ENCODE measurements around the gene ATG9B. TPM values are rescaled to one million over a fixed set of nuclear protein-coding genes. Genes with fewer than 3 reads are reported as not detected.
"Not testable (repeated sequence)": the region's sequence is repeated elsewhere in the genome, so short reads cannot be mapped to it uniquely, and the experiment has no call there.

The ATG9B gene
- total and polyA plus RNA-seq, 10 donors = 0.66 to 3.8 (median 2.4) TPM

- WGBS, 5 donors = 1 to 3% (median 1%) methylated on average over 36 to 53 of the region's 53 CpGs
- Histone ChIP-seq H3K27ac (peak within 1 kb of the TSS; percentile 61 to 88 (median 82)), H3K9me3 (no peaks in the 10 kb centered on the region), H3K4me1 (peaks cover 6 to 33% (median 21%) of the 10 kb centered on the region in 6 donors), H3K4me3 (peak within 1 kb of the TSS; percentile 63 to 97 (median 80)), H3K27me3 (replicated peaks in 1 of 7) (peaks cover 0 to 10% (median 0%) of the 10 kb centered on the region in 7 donors), H3K36me3 (peaks cover 0 to 21% (median 0%) of the 10 kb centered on the region in 6 donors)
- DNase-seq = peak; percentile 98
- TF ChIP-seq CTCF (IDR thresholded peaks at IDR 0.05 in 8 of 11, conservative IDR thresholded peaks at IDR 0.05 in 3 of 11) (peak; percentile 27 to 65 (median 52)), POLR2A (IDR thresholded peaks at IDR 0.05) (peak in 1 of 3 donors; percentile 24), POLR2AphosphoS5 (IDR thresholded peaks at IDR 0.05) (peak; percentile 77 to 84 (median 84))
- intact Hi-C loops (cut with DNase I; ENCODE audit: low total_unique reads) = no loop called here
Measured at GRCh38 chr7:151028131-151028947, 4.0 kb upstream of the ATG9B start, which contains the start of gene ABCB8. Gene ABCB8, plus strand, starts transcription at chr7:151028450. Its CDS starts 66 bp downstream, at chr7:151028516.

GRCh38 chr7:151027728-151028130 lies 3.4 kb upstream of the ATG9B start:
- 9 to 15% (median 10%) methylated on average over 16 of the region's 16 CpGs for WGBS, 5 donors
- intact Hi-C loops (cut with DNase I; ENCODE audit: low total_unique reads) = not testable (repeated sequence)
- H3K36me3 ChIP-seq = peaks cover 0 to 15% (median 0%) of the 10 kb centered on the region in 6 donors

GRCh38 chr7:151026771-151027727 lies 2.8 kb upstream of the ATG9B start:
- Histone ChIP-seq H3K27me3 (replicated peaks in 1 of 7) (peaks cover 0 to 21% (median 0%) of the 10 kb centered on the region in 7 donors), H3K4me3 (peak overlapping the region in 3 of 8 donors; percentile 82 to 89 (median 82)), H3K4me1 (peaks cover 6 to 33% (median 21%) of the 10 kb centered on the region in 6 donors), H3K27ac (peak overlapping the region in 6 of 8 donors; percentile 69 to 88 (median 86))
- H3K9me3 ChIP-seq; intact Hi-C loops (cut with DNase I; ENCODE audit: low total_unique reads); DNase-seq; H3K36me3 ChIP-seq: not testable (repeated sequence)
- 44 to 52% (median 48%) methylated on average over 19 of the region's 19 CpGs for WGBS, 5 donors

More at GRCh38 chr7:151027728-151028130, 3.4 kb upstream of the ATG9B start:
- not testable (repeated sequence) for DNase-seq, H3K9me3 ChIP-seq
- Histone ChIP-seq H3K27ac (peak overlapping the region in 7 of 8 donors; percentile 69 to 88 (median 84)), H3K4me3 (peak overlapping the region; percentile 63 to 97 (median 80)), H3K27me3 (replicated peaks in 1 of 7) (peaks cover 0 to 15% (median 0%) of the 10 kb centered on the region in 7 donors), H3K4me1 (peaks cover 6 to 33% (median 21%) of the 10 kb centered on the region in 6 donors)

GRCh38 chr7:151025924-151026671 lies 1.8 kb upstream of the ATG9B start:
- Histone ChIP-seq H3K4me3 (no peak overlapping the region), H3K36me3 (peaks cover 0 to under 1% (median 0%) of the 10 kb centered on the region in 6 donors), H3K4me1 (peaks cover 6 to 33% (median 21%) of the 10 kb centered on the region in 6 donors), H3K9me3 (no peaks in the 10 kb centered on the region), H3K27ac (no peak overlapping the region), H3K27me3 (replicated peaks in 1 of 7) (peaks cover 0 to 26% (median 0%) of the 10 kb centered on the region in 7 donors)
- intact Hi-C loops (cut with DNase I; ENCODE audit: low total_unique reads) = no loop called here
- 71 to 89% (median 82%) methylated on average over 4 of the region's 4 CpGs for WGBS, 5 donors
- no peak for TF ChIP-seq POLR2AphosphoS5 (IDR thresholded peaks at IDR 0.05)
- no peak for TF ChIP-seq CTCF (IDR thresholded peaks at IDR 0.05 in 8 of 11, conservative IDR thresholded peaks at IDR 0.05 in 3 of 11)
- no peak for TF ChIP-seq POLR2A (IDR thresholded peaks at IDR 0.05)
- DNase-seq = no peak
